ENCODE results near the gene CBFA2T3.
"Not testable (repeated sequence)": the region's sequence is repeated elsewhere in the genome, so short reads cannot be mapped to it uniquely, and the experiment has no call there.

Gene CBFA2T3

DNA sequence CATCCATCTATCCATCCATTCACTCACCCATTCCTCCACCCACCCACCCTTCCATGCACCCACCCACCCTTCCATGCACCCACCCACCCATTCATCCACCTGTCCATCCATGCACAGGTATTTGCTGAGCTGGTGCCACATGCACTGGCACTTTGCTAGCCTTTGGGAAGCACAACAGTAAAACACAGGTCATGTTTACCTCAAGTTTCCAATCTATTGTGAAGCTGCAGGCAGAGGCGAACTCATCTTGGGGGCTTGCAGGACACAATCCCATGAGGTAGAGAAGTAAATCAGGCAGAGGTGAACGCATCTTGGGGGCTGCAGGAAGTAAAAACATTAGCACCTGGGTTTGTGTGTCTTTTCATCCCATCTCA lies 35.6 kb upstream of the CBFA2T3 start:
- DNase-seq: no peak

GRCh38 chr16:89011909-89012621 lies 35.1 kb upstream of the CBFA2T3 start:
- DNase-seq: no peak

DNA sequence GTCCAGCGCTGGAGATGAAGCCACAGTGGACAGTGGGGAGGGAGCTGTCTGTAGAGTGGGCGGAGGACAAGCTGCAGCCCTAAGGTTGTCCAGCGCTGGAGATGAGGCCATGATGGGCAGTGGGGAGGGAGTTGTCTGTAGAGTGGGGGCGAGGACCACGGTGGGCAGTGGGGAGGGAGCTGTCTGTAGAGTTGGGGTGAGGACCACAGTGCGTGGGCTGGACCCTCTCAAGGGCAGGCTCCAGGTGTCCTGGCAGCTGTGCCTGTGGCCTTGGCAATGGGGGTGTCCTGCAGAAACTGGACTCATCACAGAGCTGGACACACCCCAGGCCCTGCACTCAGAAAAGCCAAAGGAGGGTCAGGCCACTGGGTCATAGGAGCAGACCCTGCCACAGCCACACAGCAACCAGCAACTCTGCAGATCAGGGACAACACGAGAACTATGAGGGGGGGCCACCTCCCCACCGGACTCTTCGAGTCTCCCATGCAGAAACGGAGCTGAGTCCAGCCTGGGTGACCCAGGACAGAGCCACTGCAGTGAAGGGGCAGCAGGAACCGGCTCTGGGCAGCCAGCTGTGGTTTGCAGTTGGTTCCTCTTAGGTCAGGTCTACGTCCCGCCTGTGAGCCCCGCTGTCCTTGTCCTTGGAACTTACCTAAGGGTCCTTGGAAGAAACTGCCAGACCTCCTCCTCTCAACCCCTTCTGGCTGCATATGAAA lies 33.4 kb upstream of the CBFA2T3 start:
- no peak for DNase-seq

- DNase-seq: no peak
These were observed 32.6 kb upstream of the CBFA2T3 start for GRCh38 chr16:89009343-89010209.

GRCh38 chr16:89008796-89009195 lies 31.8 kb upstream of the CBFA2T3 start:
- not testable (repeated sequence) for DNase-seq

- no peak for DNase-seq
These were observed 30.6 kb upstream of the CBFA2T3 start for GRCh38 chr16:89007371-89008249.

DNA sequence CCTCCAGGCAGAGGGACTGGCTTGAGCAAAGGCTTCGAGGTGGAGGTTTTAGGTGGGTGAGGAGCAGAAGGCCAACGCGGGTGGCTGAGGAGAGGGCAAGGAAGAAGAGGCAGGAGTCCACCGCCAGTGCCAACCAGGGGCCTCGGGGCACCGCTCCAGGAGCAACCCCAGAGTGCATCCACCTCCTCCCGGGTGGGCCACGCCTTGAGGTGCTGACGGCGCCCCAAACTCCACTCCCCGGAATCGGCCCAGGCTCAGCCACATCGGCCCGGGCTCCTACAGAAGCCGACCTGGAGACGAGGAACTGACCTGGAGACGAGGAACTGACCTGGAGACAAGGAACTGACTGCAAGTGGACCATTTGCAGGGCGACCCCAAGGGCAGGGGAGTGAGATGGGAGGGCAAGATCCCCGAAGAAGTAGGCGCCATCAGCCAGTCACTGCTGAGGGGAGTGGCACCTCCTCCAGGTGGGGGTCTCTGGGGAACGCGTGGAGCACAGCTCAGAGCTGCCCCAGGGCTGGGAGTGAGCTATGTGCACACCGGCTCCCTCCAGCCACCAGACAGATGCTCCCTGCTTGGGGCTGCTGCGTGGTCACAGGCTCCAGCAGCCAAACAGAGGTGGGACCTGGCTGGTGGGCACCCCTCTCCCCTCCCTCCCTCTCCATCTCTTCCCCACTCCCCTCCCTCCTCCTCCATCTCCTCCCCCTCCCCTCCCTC lies 29.2 kb upstream of the CBFA2T3 start:
- DNase-seq: no peak

GRCh38 chr16:89005201-89006035 lies 28.4 kb upstream of the CBFA2T3 start:
- DNase-seq: no peak

DNA sequence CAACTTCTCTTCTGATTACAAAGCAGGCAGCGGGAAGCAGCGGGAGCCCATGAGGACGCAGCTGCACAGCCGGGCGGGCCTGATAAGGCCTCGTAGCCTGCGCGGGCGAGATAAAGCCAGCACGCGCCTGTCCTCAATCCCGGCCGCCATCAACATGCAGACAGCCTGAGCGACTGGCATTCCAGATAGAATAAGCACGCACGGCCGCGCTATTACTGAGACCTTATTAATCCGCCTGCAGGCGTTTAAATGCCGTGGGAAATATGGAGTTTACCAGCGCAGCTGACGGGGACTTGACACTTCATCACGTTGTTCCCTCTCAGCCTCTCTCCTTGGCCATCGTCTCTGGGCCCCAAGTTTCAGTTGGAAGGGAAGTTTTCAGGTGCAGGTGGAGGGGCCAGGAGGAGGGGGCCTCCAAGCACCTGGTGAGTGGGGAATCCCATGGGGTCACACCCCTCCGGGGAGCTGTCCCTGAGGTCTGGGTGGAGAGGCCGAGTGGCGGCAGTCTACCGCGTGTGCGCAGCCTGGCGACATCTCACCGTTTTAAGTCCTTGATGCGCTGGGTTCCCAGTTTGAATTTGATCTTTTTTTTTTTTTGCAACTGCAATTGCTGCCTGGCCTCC lies 27.3 kb upstream of the CBFA2T3 start:
- DNase-seq: no peak

GRCh38 chr16:89003831-89004208 lies 26.8 kb upstream of the CBFA2T3 start:
- DNase-seq: no peak

GRCh38 chr16:89002851-89003830 lies 26.1 kb upstream of the CBFA2T3 start:
- no peak for DNase-seq

DNA sequence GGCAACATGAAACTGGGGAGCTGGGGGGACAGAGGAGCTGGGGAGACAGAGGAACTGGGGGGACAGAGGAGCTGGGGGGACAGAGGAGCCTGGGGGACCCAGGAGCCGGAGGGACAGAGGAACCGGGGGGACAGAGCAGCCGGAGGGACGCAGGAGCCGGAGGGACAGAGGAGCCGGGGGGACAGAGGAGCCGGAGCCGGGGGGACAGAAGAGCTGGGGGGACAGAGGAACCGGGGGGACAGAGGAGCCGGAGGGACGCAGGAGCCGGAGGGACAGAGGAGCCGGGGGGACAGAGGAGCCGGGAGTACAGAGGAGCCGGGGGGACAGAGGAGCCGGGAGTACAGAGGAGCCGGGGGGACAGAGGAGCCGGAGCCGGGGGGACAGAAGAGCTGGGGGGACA lies 25.1 kb upstream of the CBFA2T3 start:
- not testable (repeated sequence) for DNase-seq

- DNase-seq: no peak
These were observed 24.4 kb upstream of the CBFA2T3 start for GRCh38 chr16:89001117-89002027.

DNA sequence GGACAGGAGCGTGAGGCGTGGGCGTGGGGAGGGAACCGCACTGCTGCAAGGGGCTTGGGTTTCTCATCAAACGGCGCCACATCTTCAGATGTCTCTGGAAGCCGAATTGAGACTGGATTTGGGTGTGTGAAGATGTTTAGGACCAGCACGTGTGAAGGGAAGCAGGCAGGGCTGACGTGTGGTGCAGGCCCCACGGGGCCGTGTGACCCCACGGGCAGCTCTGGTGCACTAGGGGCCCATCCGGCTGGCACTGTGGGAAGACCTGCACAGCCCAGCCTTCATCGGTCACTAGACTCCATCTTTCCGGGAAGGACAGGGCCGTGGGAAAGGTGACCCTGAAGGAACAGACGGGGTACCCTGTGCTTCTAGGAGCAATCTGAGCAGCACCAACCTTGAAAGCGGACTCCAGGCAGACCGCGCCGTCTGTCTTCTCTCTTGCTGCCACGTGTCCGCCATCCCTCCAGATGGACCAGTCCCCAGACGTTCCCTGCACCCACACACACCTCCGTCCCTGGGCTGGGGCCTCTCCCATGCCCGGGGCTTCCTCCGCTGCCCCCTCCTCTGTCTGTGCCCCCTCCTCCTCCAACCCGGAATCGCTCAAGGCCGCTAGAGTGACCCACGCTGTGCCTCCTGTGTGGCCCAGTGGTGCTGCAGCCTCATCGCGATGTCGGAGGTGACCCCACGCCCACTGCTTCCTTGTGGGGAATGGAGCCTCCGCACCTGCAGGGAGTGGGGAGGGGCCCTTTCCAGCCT lies 23.4 kb upstream of the CBFA2T3 start:
- DNase-seq: no peak

- no peak for DNase-seq
These were observed 22.6 kb upstream of the CBFA2T3 start for GRCh38 chr16:88999457-89000206.

DNA sequence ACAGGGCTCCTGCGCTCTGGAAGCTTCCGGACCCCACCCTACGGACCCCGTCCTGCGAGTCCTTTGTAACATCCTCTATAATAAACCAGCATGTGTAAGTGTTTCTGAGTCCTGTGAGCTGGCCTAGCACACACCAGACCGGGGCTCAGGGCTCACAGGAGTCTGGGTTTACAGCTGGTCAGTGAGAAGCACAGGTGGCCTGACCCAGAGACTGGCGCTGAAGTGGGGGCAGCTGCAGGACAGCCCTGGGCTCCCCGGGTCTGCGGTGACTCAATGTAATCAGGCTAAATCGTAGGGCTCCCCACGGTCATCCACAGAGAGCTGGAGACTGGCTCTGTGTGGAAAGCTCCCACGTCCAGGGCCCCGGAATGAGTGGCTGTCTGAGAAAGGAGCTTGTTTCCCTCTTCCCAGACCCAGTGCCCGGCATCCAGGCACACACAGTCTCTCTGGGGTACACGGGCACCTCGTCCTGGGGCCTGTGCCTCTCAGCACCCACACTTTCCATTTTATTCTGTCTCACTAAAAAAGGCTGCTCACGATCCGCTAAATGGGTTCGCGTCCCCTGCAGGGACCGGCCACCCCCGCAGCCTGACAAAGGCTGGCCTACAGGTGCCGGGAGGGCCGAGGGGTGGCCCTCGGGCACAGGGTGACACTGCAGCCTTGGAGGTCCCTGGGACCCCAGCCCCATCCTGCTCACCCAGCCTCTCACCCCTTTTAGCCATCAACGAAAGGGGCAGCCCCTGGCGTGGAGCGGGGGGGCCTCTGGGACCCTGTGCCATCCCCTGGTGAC lies 18.9 kb upstream of the CBFA2T3 start:
- no peak for DNase-seq

Data from NCI-H187 treated with DMSO at 0.1 percent for 48 hours (cell line).